Skeletal muscle tissue (tissue), 4 donors: ENCODE measurements around the gene IFNA1. TPM values are rescaled to one million over a fixed set of nuclear protein-coding genes. Genes with fewer than 3 reads are reported as not detected.
A peak's percentile ranks its signal among the peaks of the same experiment; 100 is the strongest.

ENCODE experiments used
- H3K27ac ChIP-seq: one replicate; pipeline ENCODE4 v1.7.0; 2013; ENCODE audit warnings: mild to moderate bottlenecking, low read depth, low read length, inconsistent platforms
- H3K27me3 ChIP-seq, 3 donors: one replicate each; pipeline ENCODE4 v1.7.0; 2013; ENCODE audit warnings: low read length in 3 of 3; ENCODE audit not compliant: control insufficient read depth in 3 of 3, insufficient read depth in 3 of 3
- H3K36me3 ChIP-seq, 3 donors: one replicate each; pipeline ENCODE4 v1.7.0; 2013; ENCODE audit warnings: low read length in 3 of 3; ENCODE audit not compliant: control insufficient read depth in 3 of 3, insufficient read depth in 3 of 3
- H3K4me1 ChIP-seq, 3 donors: one replicate each; pipeline ENCODE4 v1.7.0; 2013; ENCODE audit warnings: low read length in 3 of 3, mild to moderate bottlenecking in 3 of 3; ENCODE audit not compliant: control insufficient read depth in 3 of 3, insufficient read depth in 3 of 3
- H3K4me3 ChIP-seq, 3 donors: one replicate each; pipeline ENCODE4 v1.7.0; 2013; ENCODE audit warnings: low read length in 3 of 3
- H3K9ac ChIP-seq, 3 donors: one replicate each; pipeline ENCODE4 v1.7.0; 2013; ENCODE audit warnings: low read length in 3 of 3, mild to moderate bottlenecking in 3 of 3, moderate library complexity in 2 of 3, low read depth in 1 of 3
- H3K9me3 ChIP-seq, 3 donors: one replicate each; pipeline ENCODE4 v1.7.0; 2013; ENCODE audit warnings: low read length in 3 of 3; ENCODE audit not compliant: control insufficient read depth in 3 of 3
- total RNA-seq: library from RNA; depleted of rRNA; stranded (reverse); fragments of >200 nt; gene quantifications from one replicate; pipeline ENCODE4 v1.2.3, GENCODE V29; 2014
- donor health status: Osteomylitis.

The IFNA1 gene
- total RNA-seq = not detected

- Histone ChIP-seq H3K4me3 (no peak within 1 kb of the TSS), H3K4me1 (no peaks in the 10 kb centered on the region), H3K27ac (no peak within 1 kb of the TSS), H3K9me3 (no peaks in the 10 kb centered on the region), H3K9ac (no peak within 1 kb of the TSS), H3K27me3 (no peaks in the 10 kb centered on the region), H3K36me3 (no peaks in the 10 kb centered on the region)
Measured at GRCh38 chr9:21440139-21440538, at the start of gene IFNA1. Gene IFNA1 (plus strand): TSS chr9:21440439. CDS start chr9:21440508, 69 bp downstream.

- Histone ChIP-seq H3K27ac (no peak overlapping the region), H3K9me3 (no peaks in the 10 kb centered on the region), H3K9ac (no peak overlapping the region), H3K27me3 (peaks cover 10 to 19% (median 14%) of the 10 kb centered on the region in 3 donors), H3K36me3 (no peaks in the 10 kb centered on the region), H3K4me3 (no peak overlapping the region), H3K4me1 (peaks cover 3 to 4% (median 4%) of the 10 kb centered on the region in 3 donors)
Measured at GRCh38 chr9:21392270-21392669, 48.0 kb upstream of the IFNA1 start.

GRCh38 chr9:21395778-21396717, 44.2 kb upstream of the IFNA1 start:
- Histone ChIP-seq H3K4me3 (peak overlapping the region; percentile 54 to 69 (median 64)), H3K9me3 (no peaks in the 10 kb centered on the region), H3K4me1 (peaks cover 3 to 4% (median 4%) of the 10 kb centered on the region in 3 donors), H3K36me3 (no peaks in the 10 kb centered on the region), H3K27me3 (peaks cover 6 to 17% (median 14%) of the 10 kb centered on the region in 3 donors), H3K27ac (no peak overlapping the region), H3K9ac (peak overlapping the region; percentile 13 to 73 (median 48))

DNA sequence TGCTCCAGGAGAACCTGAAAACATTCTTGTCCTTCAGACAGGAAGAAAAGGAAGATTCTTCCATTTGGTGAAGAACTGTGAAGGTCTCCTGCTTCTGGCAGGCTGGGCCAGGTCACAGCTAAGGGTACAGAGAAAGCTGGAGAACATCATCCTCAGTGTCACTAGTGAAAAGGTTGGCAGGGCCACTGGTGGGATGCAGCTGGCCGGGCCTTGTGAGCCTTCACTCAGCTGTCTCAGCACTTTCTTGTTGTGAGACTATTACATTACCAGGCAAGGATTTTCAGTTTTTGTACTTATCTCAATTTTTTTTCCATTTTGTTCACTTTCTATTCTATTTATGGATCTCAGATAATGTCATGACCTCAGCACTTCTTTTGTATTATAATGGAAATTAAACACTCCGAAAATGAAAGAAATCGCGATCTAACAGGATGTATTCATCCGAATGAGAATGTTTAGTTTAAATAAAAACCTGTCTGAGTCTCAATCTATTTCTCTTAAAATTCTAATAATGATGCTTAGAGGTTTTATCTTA, 41.2 kb upstream of the IFNA1 start:
- H3K27me3 ChIP-seq = peaks cover 14 to 17% (median 16%) of the 10 kb centered on the region in 3 donors
- no peaks in the 10 kb centered on the region for H3K36me3 ChIP-seq
- H3K4me1 ChIP-seq = peaks cover 10 to 13% (median 12%) of the 10 kb centered on the region in 3 donors
- no peak overlapping the region for H3K4me3 ChIP-seq
- H3K9me3 ChIP-seq = no peaks in the 10 kb centered on the region
- no peak overlapping the region for H3K27ac ChIP-seq
- no peak overlapping the region for H3K9ac ChIP-seq

GRCh38 chr9:21399956-21400355, 40.3 kb upstream of the IFNA1 start:
- H3K27ac ChIP-seq = no peak overlapping the region
- no peaks in the 10 kb centered on the region for H3K36me3 ChIP-seq
- H3K27me3 ChIP-seq = peaks cover 14 to 17% (median 15%) of the 10 kb centered on the region in 3 donors
- peaks cover 10 to 13% (median 12%) of the 10 kb centered on the region in 3 donors for H3K4me1 ChIP-seq
- no peak overlapping the region for H3K4me3 ChIP-seq
- H3K9ac ChIP-seq = no peak overlapping the region
- H3K9me3 ChIP-seq = no peaks in the 10 kb centered on the region

DNA sequence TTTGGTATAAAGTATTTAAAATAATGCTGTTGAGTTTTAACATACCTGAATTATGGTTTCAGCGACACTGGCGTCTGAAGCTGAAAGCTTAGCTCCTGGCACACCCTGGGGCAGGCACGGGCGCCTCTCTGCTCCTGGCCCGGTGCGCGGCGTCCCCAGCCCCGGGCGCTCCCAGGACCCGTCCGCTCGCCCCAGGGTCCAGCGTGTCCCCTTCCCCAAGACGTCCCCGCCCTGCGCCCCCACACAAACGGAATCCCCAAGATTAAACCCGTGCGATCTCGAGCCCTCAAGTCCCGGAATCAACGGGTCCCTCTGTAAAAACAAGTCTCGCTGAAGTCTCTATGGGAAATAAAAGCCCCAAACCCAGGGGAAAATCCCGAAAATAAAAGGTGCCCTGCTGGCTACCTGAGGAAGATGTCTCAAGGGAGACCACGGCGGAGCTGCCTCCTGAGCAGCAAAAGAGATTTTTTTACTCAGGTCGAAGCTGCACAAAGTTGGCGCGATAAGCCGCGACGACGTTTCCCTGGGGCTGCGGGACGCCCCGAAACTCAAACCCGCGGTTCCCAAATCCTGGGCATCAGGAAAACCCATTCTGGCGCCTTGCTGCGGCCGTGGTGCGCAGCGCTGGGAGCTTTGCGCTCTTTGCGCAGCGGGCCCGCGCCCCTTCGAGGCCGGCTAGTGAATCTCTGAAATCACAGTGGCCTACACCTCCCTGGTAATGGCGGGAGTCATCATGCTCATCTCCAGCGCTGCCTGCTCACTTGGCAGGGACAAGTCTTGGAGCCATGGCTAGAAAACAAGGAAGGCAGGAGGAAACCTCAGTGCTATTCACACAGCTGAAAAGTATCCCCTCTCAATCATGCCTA, 37.6 kb upstream of the IFNA1 start:
- Histone ChIP-seq H3K36me3 (no peaks in the 10 kb centered on the region), H3K9me3 (no peaks in the 10 kb centered on the region), H3K4me1 (peaks cover 6 to 10% (median 8%) of the 10 kb centered on the region in 3 donors), H3K27me3 (peaks cover 9 to 13% (median 12%) of the 10 kb centered on the region in 3 donors), H3K27ac (no peak overlapping the region), H3K9ac (peak overlapping the region in 2 of 3 donors; percentile 48 to 50), H3K4me3 (peak overlapping the region; percentile 49 to 67 (median 62))

GRCh38 chr9:21404146-21404545, 36.1 kb upstream of the IFNA1 start:
- Histone ChIP-seq H3K27ac (no peak overlapping the region), H3K4me1 (peaks cover 6 to 10% (median 8%) of the 10 kb centered on the region in 3 donors), H3K9me3 (no peaks in the 10 kb centered on the region), H3K27me3 (peaks cover 9 to 12% (median 11%) of the 10 kb centered on the region in 3 donors), H3K9ac (no peak overlapping the region), H3K4me3 (no peak overlapping the region), H3K36me3 (no peaks in the 10 kb centered on the region)

DNA sequence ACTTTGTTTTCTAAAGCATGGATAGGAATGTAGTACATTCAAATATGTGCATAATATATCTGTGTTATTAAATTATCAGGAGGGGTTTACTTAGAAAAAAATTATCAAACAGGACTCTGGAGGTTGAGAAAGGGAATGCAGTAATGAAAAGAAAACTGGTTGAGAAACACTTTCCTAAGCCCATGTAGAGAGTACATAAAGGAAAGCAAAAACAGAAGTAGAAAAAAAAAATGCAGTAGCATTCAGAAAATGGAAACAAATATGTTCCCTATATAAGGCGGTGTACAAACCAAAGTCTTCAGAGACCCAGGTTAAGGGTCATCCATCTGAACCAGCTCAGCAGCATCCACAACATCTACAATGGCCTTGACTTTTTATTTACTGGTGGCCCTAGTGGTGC, 31.4 kb upstream of the IFNA1 start, which contains the start of gene IFNA8:
TSS of gene IFNA8 (plus strand) at position 301 of the 400 bp plus-strand sequence. CDS start at position 361, 60 bp downstream.
- H3K4me3 ChIP-seq = no peak within 1 kb of the TSS
- H3K4me1 ChIP-seq = no peaks in the 10 kb centered on the region
- H3K9me3 ChIP-seq = no peaks in the 10 kb centered on the region
- H3K9ac ChIP-seq = no peak within 1 kb of the TSS
- no peak within 1 kb of the TSS for H3K27ac ChIP-seq
- H3K27me3 ChIP-seq = peaks cover 1 to 6% (median 3%) of the 10 kb centered on the region in 3 donors
- no peaks in the 10 kb centered on the region for H3K36me3 ChIP-seq

- H3K9ac ChIP-seq = no peak overlapping the region
- H3K4me3 ChIP-seq = no peak overlapping the region
- H3K27me3 ChIP-seq = peaks cover 4 to 6% (median 5%) of the 10 kb centered on the region in 3 donors
- H3K27ac ChIP-seq = no peak overlapping the region
- no peaks in the 10 kb centered on the region for H3K4me1 ChIP-seq
- H3K9me3 ChIP-seq = no peaks in the 10 kb centered on the region
- H3K36me3 ChIP-seq = no peaks in the 10 kb centered on the region
Measured at GRCh38 chr9:21412107-21412506, 28.1 kb upstream of the IFNA1 start.
